Panc1 (cell line): Measurements from ENCODE around the gene PSORS1C1.
"Not testable (repeated sequence)": the region's sequence is repeated elsewhere in the genome, so short reads cannot be mapped to it uniquely, and the experiment has no call there.

Experiments
- POLR2AphosphoS5 ChIP-seq: IDR thresholded peaks from 2 replicates; pipeline ENCODE4 v1.6.1; 2012; ENCODE audit warnings: mild to moderate bottlenecking, low read depth, low read length, moderate library complexity
- TCF7L2 ChIP-seq: IDR thresholded peaks from 2 replicates; pipeline ENCODE4 v1.6.1; 2011; ENCODE audit warnings: mild to moderate bottlenecking, low read depth, low read length, inconsistent platforms
- TF ChIP-seq, protein P1 (sequence below): fragments of 450-650 bp; IDR thresholded peaks from 2 replicates; pipeline ENCODE4 v1.5.1; 2017; ENCODE audit warnings: mild to moderate bottlenecking
- TF ChIP-seq, protein P2 (sequence below), 2 experiments: IDR thresholded peaks; 2 replicates each; pipeline ENCODE4 v1.6.1; 2011 to 2012; ENCODE audit warnings: low read depth in 2 of 2, control low read depth in 1 of 2, low read length in 1 of 2, mild to moderate bottlenecking in 1 of 2, moderate library complexity in 1 of 2; ENCODE audit not compliant: insufficient read depth in 1 of 2

DNA sequence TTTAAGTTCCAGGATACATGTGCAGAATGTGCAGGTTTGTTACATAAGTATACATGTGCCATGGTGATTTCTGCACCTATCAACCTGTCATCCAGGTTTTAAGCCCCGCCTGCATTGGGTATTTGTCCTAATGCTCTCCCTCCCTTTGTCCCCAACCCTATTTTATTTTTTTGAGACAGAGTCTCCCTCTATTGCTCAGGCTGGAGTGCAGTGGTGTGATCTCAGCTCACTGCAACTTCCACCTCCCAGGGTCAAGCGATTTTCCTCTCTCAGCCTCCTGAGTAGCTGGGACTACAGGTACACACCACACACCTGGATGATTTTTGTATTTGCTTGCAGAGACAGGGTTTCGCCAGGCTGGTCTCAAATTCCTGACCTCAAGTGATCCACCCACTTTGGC is 74.6 kb downstream of the PSORS1C1 start:
- not testable (repeated sequence) for TF ChIP-seq POLR2AphosphoS5, TCF7L2
- TF ChIP-seq, protein P1, sequence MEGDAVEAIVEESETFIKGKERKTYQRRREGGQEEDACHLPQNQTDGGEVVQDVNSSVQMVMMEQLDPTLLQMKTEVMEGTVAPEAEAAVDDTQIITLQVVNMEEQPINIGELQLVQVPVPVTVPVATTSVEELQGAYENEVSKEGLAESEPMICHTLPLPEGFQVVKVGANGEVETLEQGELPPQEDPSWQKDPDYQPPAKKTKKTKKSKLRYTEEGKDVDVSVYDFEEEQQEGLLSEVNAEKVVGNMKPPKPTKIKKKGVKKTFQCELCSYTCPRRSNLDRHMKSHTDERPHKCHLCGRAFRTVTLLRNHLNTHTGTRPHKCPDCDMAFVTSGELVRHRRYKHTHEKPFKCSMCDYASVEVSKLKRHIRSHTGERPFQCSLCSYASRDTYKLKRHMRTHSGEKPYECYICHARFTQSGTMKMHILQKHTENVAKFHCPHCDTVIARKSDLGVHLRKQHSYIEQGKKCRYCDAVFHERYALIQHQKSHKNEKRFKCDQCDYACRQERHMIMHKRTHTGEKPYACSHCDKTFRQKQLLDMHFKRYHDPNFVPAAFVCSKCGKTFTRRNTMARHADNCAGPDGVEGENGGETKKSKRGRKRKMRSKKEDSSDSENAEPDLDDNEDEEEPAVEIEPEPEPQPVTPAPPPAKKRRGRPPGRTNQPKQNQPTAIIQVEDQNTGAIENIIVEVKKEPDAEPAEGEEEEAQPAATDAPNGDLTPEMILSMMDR, result not testable (repeated sequence)
- TF ChIP-seq, protein P2, sequence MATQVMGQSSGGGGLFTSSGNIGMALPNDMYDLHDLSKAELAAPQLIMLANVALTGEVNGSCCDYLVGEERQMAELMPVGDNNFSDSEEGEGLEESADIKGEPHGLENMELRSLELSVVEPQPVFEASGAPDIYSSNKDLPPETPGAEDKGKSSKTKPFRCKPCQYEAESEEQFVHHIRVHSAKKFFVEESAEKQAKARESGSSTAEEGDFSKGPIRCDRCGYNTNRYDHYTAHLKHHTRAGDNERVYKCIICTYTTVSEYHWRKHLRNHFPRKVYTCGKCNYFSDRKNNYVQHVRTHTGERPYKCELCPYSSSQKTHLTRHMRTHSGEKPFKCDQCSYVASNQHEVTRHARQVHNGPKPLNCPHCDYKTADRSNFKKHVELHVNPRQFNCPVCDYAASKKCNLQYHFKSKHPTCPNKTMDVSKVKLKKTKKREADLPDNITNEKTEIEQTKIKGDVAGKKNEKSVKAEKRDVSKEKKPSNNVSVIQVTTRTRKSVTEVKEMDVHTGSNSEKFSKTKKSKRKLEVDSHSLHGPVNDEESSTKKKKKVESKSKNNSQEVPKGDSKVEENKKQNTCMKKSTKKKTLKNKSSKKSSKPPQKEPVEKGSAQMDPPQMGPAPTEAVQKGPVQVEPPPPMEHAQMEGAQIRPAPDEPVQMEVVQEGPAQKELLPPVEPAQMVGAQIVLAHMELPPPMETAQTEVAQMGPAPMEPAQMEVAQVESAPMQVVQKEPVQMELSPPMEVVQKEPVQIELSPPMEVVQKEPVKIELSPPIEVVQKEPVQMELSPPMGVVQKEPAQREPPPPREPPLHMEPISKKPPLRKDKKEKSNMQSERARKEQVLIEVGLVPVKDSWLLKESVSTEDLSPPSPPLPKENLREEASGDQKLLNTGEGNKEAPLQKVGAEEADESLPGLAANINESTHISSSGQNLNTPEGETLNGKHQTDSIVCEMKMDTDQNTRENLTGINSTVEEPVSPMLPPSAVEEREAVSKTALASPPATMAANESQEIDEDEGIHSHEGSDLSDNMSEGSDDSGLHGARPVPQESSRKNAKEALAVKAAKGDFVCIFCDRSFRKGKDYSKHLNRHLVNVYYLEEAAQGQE (IDR thresholded peaks at IDR 0.05; ENCODE audit: insufficient read depth in 1 of 2, low read depth in 2 of 2, low read length in 1 of 2), result not testable (repeated sequence)
